PC-9 (cell line): ENCODE data around the gene MAN1A1. TPM values are rescaled to one million over a fixed set of nuclear protein-coding genes. Genes with fewer than 3 reads are reported as not detected.

ENCODE experiments used
- BruUV-seq: library from RNA; stranded (reverse); fragments of 400-500 nt; replicated peaks from 2 replicates; lab custom pipeline; 2021; lab: Mats Ljungman, UMichigan
- CTCF ChIA-PET: fragments of 300-600 bp; sonication (Branson Sonifier 250); formaldehyde crosslinking; loops from one replicate; lab custom pipeline; 2022; ENCODE audit warnings: antibody characterized with exemption; lab: Charles Lee
- POLR2A ChIA-PET: fragments of 300-600 bp; sonication (Branson Sonifier 250); formaldehyde crosslinking; loops from one replicate; lab custom pipeline; 2022; ENCODE audit warnings: antibody characterized with exemption; ENCODE audit not compliant: unreplicated experiment; lab: Charles Lee
- DNase-seq, 2 experiments: peaks; one replicate each; pipeline versions ENCODE4 v3.0.0 to v3.0.0-alpha.2; 2015 to 2022; ENCODE audit warnings: mixed read lengths in 1 of 2
- H2AFZ ChIP-seq: fragments of 200-600 bp; sonication (generic); 2 replicates; pipeline ENCODE4 v1.8.1; 2017; ENCODE audit warnings: antibody characterized with exemption
- H3F3A ChIP-seq: fragments of 200-600 bp; sonication (generic); 2 replicates; pipeline ENCODE4 v1.8.1; 2017; ENCODE audit warnings: antibody characterized with exemption, mild to moderate bottlenecking, low read depth; ENCODE audit not compliant: insufficient read depth
- H3K27ac ChIP-seq: fragments of 200-600 bp; sonication (generic); 2 replicates; pipeline ENCODE4 v1.6.1; 2016; ENCODE audit warnings: mixed run types
- H3K27me3 ChIP-seq: fragments of 200-600 bp; sonication (generic); 2 replicates; pipeline ENCODE4 v1.6.1; 2016; ENCODE audit warnings: low read depth, mixed run types; ENCODE audit not compliant: insufficient read depth
- H3K36me3 ChIP-seq: fragments of 200-600 bp; sonication (generic); 2 replicates; pipeline ENCODE4 v1.6.1; 2016; ENCODE audit warnings: low read depth, mixed run types
- H3K4me1 ChIP-seq: fragments of 200-600 bp; sonication (generic); replicated peaks from 2 replicates; pipeline ENCODE4 v1.6.1; 2016; ENCODE audit warnings: mixed run types; ENCODE audit not compliant: insufficient read depth
- H3K4me2 ChIP-seq: fragments of 200-600 bp; sonication (generic); 2 replicates; pipeline ENCODE4 v1.6.1; 2017; ENCODE audit warnings: mixed run types
- H3K4me3 ChIP-seq: fragments of 200-600 bp; sonication (generic); 2 replicates; pipeline ENCODE4 v1.6.1; 2016; ENCODE audit warnings: mixed run types
- H3K79me2 ChIP-seq: fragments of 200-600 bp; sonication (generic); 2 replicates; pipeline ENCODE4 v1.6.1; 2017; ENCODE audit warnings: low read depth, mixed run types
- H3K9me2 ChIP-seq: fragments of 200-600 bp; sonication (generic); 2 replicates; pipeline ENCODE4 v1.8.1; 2017; ENCODE audit warnings: mild to moderate bottlenecking; ENCODE audit not compliant: insufficient read depth
- H3K9me3 ChIP-seq: fragments of 200-600 bp; sonication (generic); 2 replicates; pipeline ENCODE4 v1.8.1; 2016; ENCODE audit warnings: low read depth; ENCODE audit not compliant: insufficient read depth
- H4K20me1 ChIP-seq: fragments of 200-600 bp; sonication (generic); 2 replicates; pipeline ENCODE4 v1.8.1; 2017; ENCODE audit not compliant: insufficient read depth
- EZH2 ChIP-seq: fragments of 200-600 bp; sonication (generic); IDR thresholded peaks from 2 replicates; pipeline ENCODE4 v1.8.0; 2017; ENCODE audit warnings: antibody characterized with exemption, low read depth
- intact Hi-C: fragments of 100-400 bp; cut with micrococcal nuclease; formaldehyde crosslinking; loops from one replicate; pipeline ENCODE4 v1.10.0; 2022; ENCODE audit not compliant: unreplicated experiment
- total RNA-seq: library from RNA; stranded (reverse); gene quantifications from 2 replicates; pipeline ENCODE4 v1.2.3, GENCODE V29; 2021
- TF ChIP-seq, protein P1 (sequence below): fragments of 200-600 bp; sonication (generic); conservative IDR thresholded peaks from 2 replicates; pipeline ENCODE4 v1.6.1; 2017; ENCODE audit warnings: mixed run types, antibody characterized with exemption, mild to moderate bottlenecking, moderate library complexity

Gene MAN1A1
- total RNA-seq, 1 experiment from 2014 or later, result 13.4 TPM

DNA sequence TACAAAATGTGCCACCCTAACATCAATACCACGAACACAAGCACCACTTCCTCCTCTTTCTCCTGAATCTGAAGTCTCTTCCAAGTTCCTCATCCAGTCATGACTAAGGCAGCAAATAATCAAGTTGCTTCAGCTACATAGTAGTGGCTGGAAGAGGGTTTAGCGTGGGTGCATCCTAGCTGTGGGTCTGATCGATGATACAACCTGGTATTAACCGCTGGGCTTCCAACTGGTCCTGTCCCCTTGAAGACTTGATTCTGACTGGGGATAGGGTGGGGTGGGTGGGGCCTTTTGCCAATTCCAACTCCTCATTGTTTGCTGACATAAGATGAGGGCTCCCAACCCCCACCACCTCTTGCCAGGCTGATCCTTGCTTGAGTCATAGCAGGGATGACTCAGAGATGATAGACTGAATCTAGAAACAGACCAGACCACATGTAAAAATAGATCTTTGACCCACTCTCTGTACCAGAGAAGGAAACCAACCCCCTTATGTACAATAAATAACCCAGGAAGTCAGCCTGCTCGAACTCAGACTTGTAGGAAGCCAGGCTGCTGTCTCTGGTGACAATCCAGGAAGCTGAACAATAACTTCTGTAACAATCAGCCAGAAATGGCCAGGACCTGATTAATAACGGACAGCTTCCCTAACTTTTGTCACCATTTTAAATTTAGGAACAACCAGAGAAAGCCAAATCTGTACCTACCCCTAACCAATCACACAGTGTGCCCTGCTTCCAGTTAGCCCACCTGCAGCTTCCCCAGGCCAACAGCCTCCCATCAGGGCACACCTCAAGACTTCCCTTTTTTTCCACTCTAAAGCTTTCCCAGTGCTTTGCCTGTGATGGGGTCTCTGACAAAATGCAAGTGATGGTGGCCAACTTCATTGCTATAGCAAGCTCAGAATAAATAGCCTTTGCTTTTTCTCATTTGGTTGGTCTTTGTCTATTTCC lies 202.2 kb downstream of the MAN1A1 start:
- intact Hi-C loops, result loop anchor here (1.0 to 10.0 kb wide), 8 partner anchors 17 to 1680 kb away; partner anchors contain the start of gene MAN1A1
- DNase-seq, result peak; percentile 78 to 99
- ChIA-PET CTCF (interaction anchor here (0.6 to 2.2 kb wide), 6 partner anchors 18 to 681 kb away, joined by 3 to 11 read pairs (median 3); no protein-coding TSS in a partner anchor), POLR2A (interaction anchor here (0.6 kb wide), 1 partner anchor 1529 kb away, joined by 4 read pairs; no protein-coding TSS in a partner anchor)
- Histone ChIP-seq H3K27me3 (no peaks in the 10 kb centered on the region), H4K20me1 (no peaks in the 10 kb centered on the region), H3K4me1 (peaks cover 43% of the 10 kb centered on the region), H3K36me3 (no peaks in the 10 kb centered on the region), H3K9me2 (no peaks in the 10 kb centered on the region), H3K9me3 (no peaks in the 10 kb centered on the region), H2AFZ (0 out of 2 replicates have a peak overlapping the region, but pooled peaks have one; percentile 1), H3K4me3 (no peak overlapping the region), H3K27ac (peak overlapping the region; percentile 75), H3K79me2 (no peaks in the 10 kb centered on the region), H3K4me2 (peak overlapping the region; percentile 50), H3F3A (peaks cover 18% of the 10 kb centered on the region)
- BruUV-seq, result TSS peak; percentile 34
- TF ChIP-seq, protein P1, sequence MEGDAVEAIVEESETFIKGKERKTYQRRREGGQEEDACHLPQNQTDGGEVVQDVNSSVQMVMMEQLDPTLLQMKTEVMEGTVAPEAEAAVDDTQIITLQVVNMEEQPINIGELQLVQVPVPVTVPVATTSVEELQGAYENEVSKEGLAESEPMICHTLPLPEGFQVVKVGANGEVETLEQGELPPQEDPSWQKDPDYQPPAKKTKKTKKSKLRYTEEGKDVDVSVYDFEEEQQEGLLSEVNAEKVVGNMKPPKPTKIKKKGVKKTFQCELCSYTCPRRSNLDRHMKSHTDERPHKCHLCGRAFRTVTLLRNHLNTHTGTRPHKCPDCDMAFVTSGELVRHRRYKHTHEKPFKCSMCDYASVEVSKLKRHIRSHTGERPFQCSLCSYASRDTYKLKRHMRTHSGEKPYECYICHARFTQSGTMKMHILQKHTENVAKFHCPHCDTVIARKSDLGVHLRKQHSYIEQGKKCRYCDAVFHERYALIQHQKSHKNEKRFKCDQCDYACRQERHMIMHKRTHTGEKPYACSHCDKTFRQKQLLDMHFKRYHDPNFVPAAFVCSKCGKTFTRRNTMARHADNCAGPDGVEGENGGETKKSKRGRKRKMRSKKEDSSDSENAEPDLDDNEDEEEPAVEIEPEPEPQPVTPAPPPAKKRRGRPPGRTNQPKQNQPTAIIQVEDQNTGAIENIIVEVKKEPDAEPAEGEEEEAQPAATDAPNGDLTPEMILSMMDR, result no peak
- no peak for TF ChIP-seq EZH2

DNA sequence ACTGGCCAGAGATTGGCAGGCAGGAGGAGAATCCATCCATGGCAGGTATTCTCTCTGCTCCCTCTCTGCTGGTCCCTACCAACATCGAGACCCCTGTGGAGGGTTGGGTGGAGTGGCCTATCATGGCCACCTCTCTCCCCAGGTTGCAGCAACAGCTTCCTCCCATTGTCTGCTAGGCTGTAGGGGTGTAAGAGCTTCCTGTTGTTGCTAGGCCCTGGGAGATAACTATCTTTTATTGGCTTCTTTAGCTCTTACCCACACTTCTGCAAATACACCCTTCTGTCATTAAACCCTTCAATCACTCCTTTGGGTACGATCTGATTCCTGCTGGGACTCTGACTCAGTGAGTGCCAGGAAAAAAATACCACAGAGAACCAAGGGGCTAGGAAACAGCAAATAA lies 204.4 kb downstream of the MAN1A1 start:
- BruUV-seq, result no TSS peak
- intact Hi-C loops, result loop anchor here (5.0 to 10.0 kb wide), 4 partner anchors 202 to 1682 kb away; partner anchors contain the start of gene MAN1A1
- Histone ChIP-seq H3K27ac (no peak overlapping the region), H3K9me3 (no peaks in the 10 kb centered on the region), H3K4me2 (no peak overlapping the region), H3F3A (peaks cover 18% of the 10 kb centered on the region), H3K4me1 (peaks cover 43% of the 10 kb centered on the region), H4K20me1 (no peaks in the 10 kb centered on the region), H3K4me3 (no peak overlapping the region), H3K27me3 (no peaks in the 10 kb centered on the region), H3K36me3 (no peaks in the 10 kb centered on the region), H3K79me2 (no peaks in the 10 kb centered on the region), H2AFZ (no peak overlapping the region), H3K9me2 (no peaks in the 10 kb centered on the region)
- TF ChIP-seq, protein P1, result no peak
- TF ChIP-seq EZH2, result no peak
- POLR2A ChIA-PET, result no interaction called here
- peak in 1 of 2 experiments; percentile 54 for DNase-seq
- CTCF ChIA-PET, result interaction anchor here (0.5 kb wide), 1 partner anchor 13 kb away, joined by 3 read pairs; no protein-coding TSS in a partner anchor

DNA sequence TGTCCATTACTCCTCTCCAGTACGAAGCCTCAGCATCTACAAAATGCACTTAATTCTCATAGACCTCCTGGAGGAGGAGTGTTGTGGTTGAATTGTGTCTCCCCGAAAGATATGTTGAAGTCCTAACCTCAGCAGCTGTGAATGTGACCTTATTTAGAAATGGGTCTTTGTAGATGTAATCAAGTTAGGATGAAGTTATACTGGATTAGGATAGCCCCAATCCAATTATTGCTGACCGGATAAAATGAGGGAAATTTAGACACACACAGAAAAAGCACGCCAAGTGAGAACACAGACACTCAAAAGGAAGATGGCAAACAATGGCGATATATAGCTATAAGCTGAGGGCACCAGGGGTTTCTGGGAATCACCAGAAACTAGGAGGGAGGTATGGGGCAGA lies 206.9 kb downstream of the MAN1A1 start:
- H3K4me2 ChIP-seq, result no peak overlapping the region
- CTCF ChIA-PET, result no interaction called here

More for the DNA sequence above, 206.9 kb downstream of the MAN1A1 start:
- peaks cover 35% of the 10 kb centered on the region for H3K4me1 ChIP-seq
- TF ChIP-seq, protein P1, result no peak
- no peak for TF ChIP-seq EZH2
- no peaks in the 10 kb centered on the region for H3K36me3 ChIP-seq
- H2AFZ ChIP-seq, result no peak overlapping the region
- peaks cover 11% of the 10 kb centered on the region for H3F3A ChIP-seq
- H3K4me3 ChIP-seq, result no peak overlapping the region
- POLR2A ChIA-PET, result no interaction called here
- H3K27me3 ChIP-seq, result no peaks in the 10 kb centered on the region
- no peaks in the 10 kb centered on the region for H4K20me1 ChIP-seq
- no TSS peak for BruUV-seq
- no peaks in the 10 kb centered on the region for H3K9me3 ChIP-seq
- DNase-seq, result no peak
- intact Hi-C loops, result loop anchor here (10.0 kb wide), 1 partner anchor 1232 kb away; no protein-coding TSS in a partner anchor
- no peaks in the 10 kb centered on the region for H3K9me2 ChIP-seq
- no peaks in the 10 kb centered on the region for H3K79me2 ChIP-seq
- H3K27ac ChIP-seq, result no peak overlapping the region
